ENCODE data around the gene DDIT3. TPM values are rescaled to one million over a fixed set of nuclear protein-coding genes. Genes with fewer than 3 reads are reported as not detected.

DDIT3 gene
- total and polyA plus RNA-seq, 4 donors = 31.0 to 74.7 (median 51.4) TPM

DNA sequence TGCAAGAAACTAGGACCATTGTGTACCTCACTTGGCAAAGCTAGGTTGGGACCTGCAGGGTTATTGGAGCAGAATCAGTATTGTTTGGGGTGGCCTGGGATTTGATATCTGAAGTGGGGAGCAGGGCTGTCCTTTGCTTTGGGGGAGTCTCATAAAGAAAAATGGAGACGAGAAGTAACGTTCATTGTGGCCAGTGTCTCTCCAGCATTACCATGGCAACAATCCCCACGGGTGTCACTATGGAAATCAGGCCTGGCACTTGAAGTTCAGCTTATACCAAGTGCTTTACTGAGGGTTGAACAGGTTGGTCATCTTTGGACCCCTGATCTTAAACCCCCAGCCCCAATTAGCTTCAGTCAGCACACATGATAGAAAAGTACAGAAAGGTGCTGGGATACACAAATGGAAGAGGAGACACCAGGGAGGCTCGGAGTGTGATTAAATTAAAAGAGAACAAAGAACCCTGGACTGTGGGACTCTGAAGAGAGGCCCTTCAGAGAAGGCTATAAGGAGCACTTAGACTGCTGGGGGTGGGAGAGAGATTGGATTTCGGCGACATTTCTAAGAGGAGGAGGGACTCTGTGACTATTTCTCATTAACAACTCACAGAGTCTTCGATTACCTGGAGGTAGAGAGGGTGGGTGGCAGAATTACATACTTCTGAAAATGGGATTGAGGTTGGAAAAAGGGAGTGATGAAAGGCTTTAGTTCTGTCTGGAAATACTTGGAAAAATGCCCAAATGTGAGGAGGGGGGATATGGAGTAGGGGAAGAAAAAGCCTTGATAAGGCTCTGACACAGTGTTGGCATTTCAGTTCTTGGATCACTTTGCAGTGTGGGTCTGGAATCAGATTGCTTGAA is 33.3 kb upstream of the DDIT3 start:
- WGBS, 2 donors = 59 to 81% methylated on average over 7 of the region's 7 CpGs
- peaks cover 0 to 34% (median 19%) of the 10 kb centered on the region in 3 donors for H3K27me3 ChIP-seq (ENCODE audit: control insufficient read depth in 3 of 3, insufficient read depth in 3 of 3, low read length in 2 of 3)
- no peak for ATAC-seq (ENCODE audit: insufficient read depth, low FRiP score)
- no peaks in the 10 kb centered on the region for H3K9me3 ChIP-seq (ENCODE audit: control insufficient read depth in 4 of 4, insufficient read depth in 3 of 4, low read length in 3 of 4)
- H3K36me3 ChIP-seq (ENCODE audit: control insufficient read depth in 4 of 4, insufficient read depth in 4 of 4, low read length in 4 of 4) = no peaks in the 10 kb centered on the region
- H3K9ac ChIP-seq (ENCODE audit: insufficient read depth in 1 of 2, low read length in 2 of 2) = no peak overlapping the region
- peaks cover 0 to 5% (median 0%) of the 10 kb centered on the region in 5 donors for H3K4me1 ChIP-seq (ENCODE audit: control insufficient read depth in 5 of 5, insufficient read depth in 5 of 5, low read length in 5 of 5)
- DNase-seq = peak; percentile 19 to 47 (median 33)
- no peak overlapping the region for H3K4me3 ChIP-seq
- TF ChIP-seq, protein P1, sequence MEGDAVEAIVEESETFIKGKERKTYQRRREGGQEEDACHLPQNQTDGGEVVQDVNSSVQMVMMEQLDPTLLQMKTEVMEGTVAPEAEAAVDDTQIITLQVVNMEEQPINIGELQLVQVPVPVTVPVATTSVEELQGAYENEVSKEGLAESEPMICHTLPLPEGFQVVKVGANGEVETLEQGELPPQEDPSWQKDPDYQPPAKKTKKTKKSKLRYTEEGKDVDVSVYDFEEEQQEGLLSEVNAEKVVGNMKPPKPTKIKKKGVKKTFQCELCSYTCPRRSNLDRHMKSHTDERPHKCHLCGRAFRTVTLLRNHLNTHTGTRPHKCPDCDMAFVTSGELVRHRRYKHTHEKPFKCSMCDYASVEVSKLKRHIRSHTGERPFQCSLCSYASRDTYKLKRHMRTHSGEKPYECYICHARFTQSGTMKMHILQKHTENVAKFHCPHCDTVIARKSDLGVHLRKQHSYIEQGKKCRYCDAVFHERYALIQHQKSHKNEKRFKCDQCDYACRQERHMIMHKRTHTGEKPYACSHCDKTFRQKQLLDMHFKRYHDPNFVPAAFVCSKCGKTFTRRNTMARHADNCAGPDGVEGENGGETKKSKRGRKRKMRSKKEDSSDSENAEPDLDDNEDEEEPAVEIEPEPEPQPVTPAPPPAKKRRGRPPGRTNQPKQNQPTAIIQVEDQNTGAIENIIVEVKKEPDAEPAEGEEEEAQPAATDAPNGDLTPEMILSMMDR (IDR thresholded peaks at IDR 0.05; ENCODE audit: control extremely low read depth, extremely low read depth) = no peak
- no peak overlapping the region for H3K27ac ChIP-seq (ENCODE audit: low read depth in 1 of 2, low read length in 1 of 2)

DNA sequence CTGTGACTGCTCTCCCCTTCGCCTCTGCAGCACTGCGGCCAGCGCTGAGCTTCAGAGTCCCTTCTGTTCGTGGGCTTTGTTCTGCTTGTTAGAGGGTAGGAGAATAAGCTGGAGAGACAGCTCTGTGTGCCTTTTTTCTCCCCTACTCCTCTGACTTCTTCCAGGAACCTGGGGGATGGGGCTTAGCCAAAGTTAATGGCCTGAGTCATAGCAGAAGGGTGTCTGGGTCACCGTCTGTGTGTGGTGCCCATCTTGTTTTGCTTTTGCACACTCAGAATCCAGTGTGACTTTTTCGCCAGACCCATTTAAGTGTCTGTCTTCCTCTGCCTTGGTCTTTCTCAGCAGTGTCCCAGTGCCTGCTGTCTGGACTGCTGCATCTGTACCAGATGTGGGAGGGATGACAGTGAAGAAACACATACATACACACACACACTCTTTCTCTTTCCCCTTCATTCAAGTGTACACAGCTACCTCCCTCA is 32.6 kb upstream of the DDIT3 start:
- peaks cover 0 to 41% (median 24%) of the 10 kb centered on the region in 3 donors for H3K27me3 ChIP-seq (ENCODE audit: control insufficient read depth in 3 of 3, insufficient read depth in 3 of 3, low read length in 2 of 3)
- no peaks in the 10 kb centered on the region for H3K9me3 ChIP-seq (ENCODE audit: control insufficient read depth in 4 of 4, insufficient read depth in 3 of 4, low read length in 3 of 4)
- H3K4me3 ChIP-seq = no peak overlapping the region
- DNase-seq = no peak
- TF ChIP-seq, protein P1 (IDR thresholded peaks at IDR 0.05; ENCODE audit: control extremely low read depth, extremely low read depth) = no peak
- H3K36me3 ChIP-seq (ENCODE audit: control insufficient read depth in 4 of 4, insufficient read depth in 4 of 4, low read length in 4 of 4) = no peaks in the 10 kb centered on the region
- 64 to 84% methylated on average over 6 of the region's 6 CpGs for WGBS, 2 donors
- no peak overlapping the region for H3K9ac ChIP-seq (ENCODE audit: insufficient read depth in 1 of 2, low read length in 2 of 2)
- ATAC-seq (ENCODE audit: insufficient read depth, low FRiP score) = no peak
- H3K4me1 ChIP-seq (ENCODE audit: control insufficient read depth in 5 of 5, insufficient read depth in 5 of 5, low read length in 5 of 5) = peaks cover 0 to 5% (median 0%) of the 10 kb centered on the region in 5 donors
- H3K27ac ChIP-seq (ENCODE audit: low read depth in 1 of 2, low read length in 1 of 2) = no peak overlapping the region

DNA sequence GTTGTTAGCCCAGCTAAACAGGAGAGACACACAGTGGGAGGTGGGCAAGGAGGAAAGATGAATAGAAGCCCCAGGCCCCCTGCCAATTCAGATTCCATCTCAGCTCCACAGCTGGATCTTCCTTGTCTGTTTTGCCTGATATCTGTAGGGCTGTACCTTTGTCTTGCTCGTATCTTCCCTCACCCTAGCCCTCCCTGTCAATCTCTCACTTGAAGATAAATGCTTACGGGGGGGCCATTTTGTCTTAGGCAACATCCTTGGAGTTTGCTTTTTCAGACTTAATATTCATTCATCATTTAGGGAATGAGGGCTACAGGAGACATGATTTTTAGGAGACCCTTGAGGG is 32.0 kb upstream of the DDIT3 start:
- no peak overlapping the region for H3K9ac ChIP-seq (ENCODE audit: insufficient read depth in 1 of 2, low read length in 2 of 2)
- H3K27ac ChIP-seq (ENCODE audit: low read depth in 1 of 2, low read length in 1 of 2) = no peak overlapping the region
- H3K9me3 ChIP-seq (ENCODE audit: control insufficient read depth in 4 of 4, insufficient read depth in 3 of 4, low read length in 3 of 4) = no peaks in the 10 kb centered on the region
- TF ChIP-seq, protein P1 (IDR thresholded peaks at IDR 0.05; ENCODE audit: control extremely low read depth, extremely low read depth) = no peak
- no peak overlapping the region for H3K4me3 ChIP-seq
- WGBS, 2 donors = 87 to 88% methylated on average over 2 of the region's 2 CpGs
- ATAC-seq (ENCODE audit: insufficient read depth, low FRiP score) (no peak), DNase-seq (no peak)
- peaks cover 0 to 46% (median 25%) of the 10 kb centered on the region in 3 donors for H3K27me3 ChIP-seq (ENCODE audit: control insufficient read depth in 3 of 3, insufficient read depth in 3 of 3, low read length in 2 of 3)
- no peaks in the 10 kb centered on the region for H3K36me3 ChIP-seq (ENCODE audit: control insufficient read depth in 4 of 4, insufficient read depth in 4 of 4, low read length in 4 of 4)
- peaks cover 0 to 5% (median 0%) of the 10 kb centered on the region in 5 donors for H3K4me1 ChIP-seq (ENCODE audit: control insufficient read depth in 5 of 5, insufficient read depth in 5 of 5, low read length in 5 of 5)

Data from lung (tissue), 12 donors.